ENCODE data around the gene EFNA3.

EFNA3 gene

GRCh38 chr1:155133799-155134281, 55.2 kb downstream of the EFNA3 start:
- DNase-seq: no peak

GRCh38 chr1:155134322-155134721, 55.7 kb downstream of the EFNA3 start:
- DNase-seq: no peak

- DNase-seq: peak; percentile 83
Observed at GRCh38 chr1:155134880-155135414, 56.3 kb downstream of the EFNA3 start.

- DNase-seq: peak; percentile 93
Observed at GRCh38 chr1:155135415-155136028, 56.9 kb downstream of the EFNA3 start, which contains the start of gene SLC50A1. SLC50A1 (plus strand) TSS chr1:155135852; CDS start chr1:155135912, 60 bp downstream.

- DNase-seq: no peak
Observed at GRCh38 chr1:155136748-155137147, 58.1 kb downstream of the EFNA3 start.

Measured in fibroblast of skin of scalp (primary cell).